NCI-H510A (cell line): ENCODE results near the gene UBE2E1.

Source experiments
- DNase-seq: peaks from one replicate; lab custom pipeline; 2025; lab: John Stamatoyannopoulos, UW

UBE2E1 gene

DNA sequence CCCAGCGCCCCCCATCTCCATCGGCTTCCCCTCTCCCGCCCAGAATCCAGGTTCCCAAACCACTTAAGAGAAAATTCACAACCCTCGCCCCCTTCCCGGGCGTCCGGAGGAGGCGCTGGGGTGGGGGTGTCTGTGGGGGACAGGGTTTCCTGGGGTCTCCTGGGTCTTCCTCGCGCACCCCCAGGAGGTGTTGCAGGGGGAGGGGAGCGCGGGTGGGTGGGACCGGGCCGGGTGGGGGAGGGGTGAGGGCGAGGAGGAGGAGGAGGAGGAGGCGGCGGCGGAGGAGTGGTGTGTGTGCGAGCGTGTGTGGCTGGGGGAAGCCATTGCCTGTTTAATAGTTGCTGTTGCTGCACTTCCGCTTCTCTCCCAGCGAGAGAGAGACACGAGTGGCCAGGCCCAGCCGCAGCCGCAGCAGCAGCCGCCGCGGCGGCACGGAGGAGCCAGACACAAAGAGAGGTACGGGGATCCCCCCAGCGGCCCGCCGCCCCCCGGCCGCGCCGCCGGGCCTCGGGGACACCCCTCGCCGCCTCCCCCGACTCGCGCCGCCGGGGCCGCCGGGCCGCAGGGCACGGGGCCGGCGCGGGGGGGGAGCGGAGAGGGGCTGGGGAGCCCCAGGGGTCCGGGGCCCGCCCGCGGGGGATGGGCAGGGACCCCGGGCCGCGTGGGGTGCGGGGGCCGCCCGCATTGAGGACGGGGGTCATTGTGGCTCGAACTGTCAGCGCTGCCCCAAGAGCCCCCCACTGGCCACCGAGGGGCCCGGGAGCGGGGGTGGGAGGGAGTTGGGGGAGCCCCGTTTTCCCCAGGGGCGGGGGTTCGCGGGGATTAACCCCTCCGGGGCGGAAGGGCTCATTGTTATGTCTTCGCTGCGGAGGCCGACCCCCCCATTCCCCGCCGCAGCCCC, at the start of gene UBE2E1:
Gene UBE2E1 (plus strand): TSS at position 323 of the 901 bp plus-strand sequence. CDS start 1,315 bp downstream, outside the sequence.
- no peak for DNase-seq

DNA sequence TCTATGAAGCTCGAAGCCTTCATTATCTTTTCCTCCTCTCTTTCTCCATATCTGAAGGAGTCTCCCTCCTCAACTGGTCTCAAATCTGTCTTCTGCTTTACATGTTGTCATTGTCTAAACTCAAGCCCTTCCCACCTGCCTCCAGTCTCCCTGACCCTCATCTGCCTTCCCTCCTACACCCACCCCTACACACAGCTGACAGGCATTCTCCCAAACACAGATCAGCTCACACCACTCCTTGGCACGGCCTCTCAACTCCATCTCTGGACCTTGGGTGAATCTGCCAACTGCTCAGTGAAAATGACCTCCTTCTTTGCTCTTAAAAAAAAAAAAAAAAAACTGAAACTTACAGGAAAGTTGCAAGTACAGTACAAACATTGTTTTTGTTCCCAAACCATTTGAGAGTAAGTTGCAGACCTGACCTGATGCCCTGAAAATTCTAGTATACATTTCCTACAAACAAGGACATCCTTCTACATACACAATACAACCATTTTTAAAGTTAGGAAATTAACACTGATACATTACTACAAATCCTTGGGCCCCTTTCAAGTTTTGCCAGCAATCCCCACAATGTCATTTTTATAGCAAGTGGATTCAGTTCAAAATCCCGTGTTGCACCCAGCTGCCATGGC, 49.4 kb upstream of the UBE2E1 start:
- no peak for DNase-seq

DNA sequence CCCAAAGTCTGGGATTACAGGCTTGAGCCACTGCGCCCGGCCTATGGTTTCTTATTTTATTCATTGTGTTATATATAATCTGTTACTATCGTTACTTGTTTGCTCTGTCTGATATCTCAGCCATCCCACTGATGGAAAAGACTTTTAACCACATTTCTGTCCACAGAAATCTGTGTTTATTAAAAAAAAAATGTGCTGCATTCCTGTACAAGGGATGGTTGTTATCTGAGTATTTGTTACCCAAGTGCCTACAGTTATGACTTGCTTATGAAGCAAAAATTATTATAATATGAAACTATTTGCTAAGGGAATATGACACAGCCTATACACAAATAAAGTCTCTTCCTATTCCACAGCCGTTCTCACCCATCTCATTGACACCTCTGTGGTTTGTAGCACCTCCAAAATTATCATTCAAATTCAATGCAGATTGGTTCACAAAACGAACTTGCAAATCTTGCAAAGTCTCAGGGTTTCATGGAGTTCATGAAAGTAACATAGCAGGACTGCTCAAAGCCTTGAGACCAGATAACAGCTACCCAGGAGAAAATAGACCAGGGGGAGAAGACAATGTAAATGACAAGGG, 47.4 kb upstream of the UBE2E1 start:
- no peak for DNase-seq

DNA sequence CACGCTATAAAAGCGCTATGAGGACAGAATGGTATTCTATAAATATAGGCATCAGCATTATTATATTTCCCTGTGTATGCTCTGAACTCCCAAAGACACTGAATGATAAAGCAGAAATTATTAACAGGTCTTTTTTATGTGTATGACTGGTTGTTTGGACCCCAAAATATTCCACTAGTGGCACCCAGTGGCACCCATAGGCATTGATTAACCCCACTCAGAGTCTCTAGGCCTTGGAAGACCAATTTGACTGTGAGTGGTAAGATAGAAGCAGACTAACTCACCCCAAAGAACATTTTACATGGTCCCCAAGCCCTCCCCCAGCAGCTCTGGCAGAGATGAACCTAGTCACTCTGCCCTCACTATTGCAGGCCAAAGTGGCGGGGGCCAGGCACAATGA, 45.4 kb upstream of the UBE2E1 start:
- no peak for DNase-seq

DNA sequence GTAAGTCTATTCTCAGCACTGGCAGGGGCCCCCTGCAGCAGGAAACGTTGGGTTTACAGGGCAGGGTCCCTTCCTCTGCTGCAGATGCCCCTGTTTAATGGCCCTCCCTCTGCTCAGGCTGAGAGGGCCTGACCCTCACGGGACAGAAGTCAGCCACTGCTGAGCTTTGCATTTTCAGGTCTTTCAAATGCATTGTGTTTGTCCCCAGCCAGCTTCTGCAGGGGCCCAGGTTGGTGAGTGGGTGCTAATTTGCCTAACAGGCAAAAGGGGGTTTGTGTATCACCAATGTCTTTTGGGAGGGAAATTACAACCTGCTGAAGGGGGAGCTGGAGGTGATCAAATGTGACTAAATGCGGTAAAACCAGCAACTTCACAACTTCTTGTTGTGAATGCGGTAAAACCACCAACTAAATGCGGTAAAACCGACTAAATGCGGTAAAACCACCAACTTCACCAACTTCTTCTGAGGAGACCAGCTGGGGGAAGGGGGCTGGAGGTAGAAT, 44.8 kb upstream of the UBE2E1 start:
- DNase-seq: no peak

DNA sequence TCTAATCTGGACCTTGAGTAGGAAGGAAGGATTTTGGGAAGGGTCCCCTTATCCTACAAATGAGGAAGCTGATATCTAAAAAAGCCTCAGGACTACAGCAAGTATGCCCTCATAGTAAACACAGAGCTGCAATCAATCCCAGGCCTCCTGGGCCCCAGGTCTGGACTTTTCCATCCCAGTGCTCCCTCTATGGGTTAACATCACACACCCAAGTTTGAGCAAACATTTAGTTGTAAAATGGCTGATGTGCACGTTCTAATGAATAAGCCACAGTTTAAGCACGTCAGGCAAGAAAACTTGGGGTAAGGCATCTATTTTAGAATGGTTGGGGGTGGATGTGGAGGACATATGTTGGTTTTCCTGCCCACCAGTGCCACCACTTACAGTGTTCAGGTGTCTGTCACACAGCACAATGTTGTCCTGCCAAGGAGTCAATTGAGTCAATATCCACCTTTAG, 44.3 kb upstream of the UBE2E1 start:
- no peak for DNase-seq

DNA sequence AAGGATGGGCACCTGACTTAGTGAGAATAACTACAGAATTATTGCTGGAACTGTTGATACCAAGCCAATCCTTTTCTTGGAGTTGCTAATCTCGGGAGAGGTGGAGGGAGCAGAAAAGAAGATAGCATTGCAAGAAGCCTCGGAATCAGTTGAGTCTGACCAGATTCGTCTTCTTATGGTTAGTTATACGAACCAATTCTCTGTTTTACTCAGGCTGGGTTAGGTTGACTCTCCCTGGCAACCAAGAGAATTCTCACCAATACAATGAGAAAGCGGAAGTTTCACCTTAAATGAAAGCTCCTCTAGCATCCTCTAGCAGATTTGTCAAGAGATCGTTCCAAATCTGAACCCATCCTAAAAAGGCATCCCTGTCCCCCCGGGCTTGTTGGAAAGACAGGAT, 43.5 kb upstream of the UBE2E1 start:
- no peak for DNase-seq

DNA sequence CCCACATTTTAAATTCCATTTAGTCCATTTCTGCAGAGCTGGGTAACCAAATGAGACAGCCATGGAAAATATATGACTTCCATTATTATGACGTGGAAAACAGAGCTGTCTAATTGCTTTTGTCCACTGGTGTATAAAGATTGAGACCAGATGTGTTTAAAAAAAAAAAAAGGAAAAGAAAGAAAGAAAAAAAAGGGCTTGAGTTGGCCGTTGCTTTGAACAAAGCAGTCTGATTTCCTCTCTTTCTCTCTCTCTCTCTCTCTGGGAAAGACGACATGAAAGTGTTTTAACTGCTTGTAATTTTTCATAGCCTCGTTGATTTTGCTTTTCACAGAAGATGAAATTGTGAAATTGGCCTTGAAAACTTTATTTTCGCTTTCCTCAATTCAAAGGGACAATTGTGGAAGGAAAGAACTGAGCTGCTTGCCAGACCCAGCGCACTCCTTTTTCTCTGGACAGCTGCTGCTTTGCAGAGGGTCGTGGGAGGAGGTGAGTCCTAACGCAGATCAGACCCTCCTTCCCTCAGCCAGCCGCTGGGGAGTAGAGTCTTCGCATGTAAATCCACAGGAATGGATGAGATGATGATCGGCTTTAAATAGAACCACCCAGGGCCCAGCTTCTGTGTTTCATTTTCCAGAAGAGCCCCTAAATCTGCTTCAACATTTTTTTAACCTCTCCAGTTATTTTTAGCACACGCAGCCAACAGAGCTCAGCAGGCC, 42.8 kb upstream of the UBE2E1 start:
- DNase-seq: no peak

DNA sequence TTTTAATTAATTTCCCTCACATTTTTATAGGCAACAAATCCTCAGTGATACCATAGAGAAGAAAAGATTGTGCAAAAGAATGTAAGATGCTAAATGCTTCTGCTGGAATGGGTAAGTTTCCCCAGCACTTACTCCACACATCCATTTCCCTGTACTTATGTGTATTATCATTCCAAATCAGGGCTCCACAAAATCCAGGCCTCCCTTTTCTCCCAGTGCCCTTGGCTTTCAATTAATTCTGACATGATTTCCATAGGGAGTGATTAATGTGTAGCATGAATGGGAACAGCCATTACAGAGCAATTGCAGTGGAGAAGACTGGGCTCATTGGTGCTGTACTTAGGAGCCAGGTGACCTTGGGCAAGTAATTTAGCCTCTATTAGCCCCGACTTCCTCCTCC, 41.3 kb upstream of the UBE2E1 start:
- DNase-seq: no peak

DNA sequence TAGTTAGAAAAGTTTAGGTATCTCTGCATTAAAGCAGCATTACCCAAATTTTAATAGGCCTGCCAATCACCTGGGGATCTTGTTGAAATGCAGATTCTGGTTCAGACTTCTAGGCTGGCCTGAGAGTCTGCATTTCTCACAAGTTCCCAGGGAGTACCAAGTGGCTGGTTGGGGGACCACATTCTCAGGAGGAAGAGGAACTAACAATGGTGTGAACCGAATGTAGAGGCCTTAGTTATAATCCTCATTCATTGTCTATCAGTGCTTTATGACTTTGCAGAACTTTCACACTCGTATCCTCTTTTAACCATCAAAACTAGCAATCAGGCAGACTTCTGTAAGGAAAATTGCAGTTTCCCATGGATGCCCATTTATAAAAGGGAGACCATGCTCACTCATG, 38.2 kb upstream of the UBE2E1 start:
- no peak for DNase-seq

DNA sequence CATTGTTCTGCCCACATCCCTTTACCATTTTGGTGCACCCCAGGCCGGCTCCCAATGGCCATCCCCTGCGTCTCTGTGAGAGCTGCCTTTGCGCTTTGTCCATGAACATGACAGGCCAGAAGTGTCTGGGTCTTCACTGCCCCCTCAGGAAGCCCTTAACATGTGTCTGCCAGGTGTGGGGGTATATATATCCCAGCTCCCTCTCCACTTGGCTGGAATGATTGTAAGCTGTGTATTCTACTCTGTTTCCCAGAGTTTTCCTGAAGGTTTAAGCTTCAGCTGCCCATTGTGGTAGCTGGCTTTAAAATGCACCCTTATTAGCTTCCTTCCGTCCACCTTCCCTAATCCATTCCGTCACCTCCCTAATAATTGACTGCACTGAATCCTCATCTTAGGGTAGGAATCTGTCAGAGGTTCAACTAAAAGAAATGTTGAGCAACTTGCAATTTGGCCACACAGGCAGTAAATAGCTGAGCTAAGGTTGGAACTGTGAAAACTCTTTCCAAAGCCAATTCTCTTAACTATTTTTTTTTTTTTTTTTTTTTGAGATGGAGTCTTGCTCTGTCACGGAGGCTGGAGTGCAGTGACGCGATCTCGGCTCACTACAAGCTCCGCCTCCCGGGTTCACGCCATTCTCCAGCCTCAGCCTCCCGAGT, 30.4 kb upstream of the UBE2E1 start:
- DNase-seq: no peak

DNA sequence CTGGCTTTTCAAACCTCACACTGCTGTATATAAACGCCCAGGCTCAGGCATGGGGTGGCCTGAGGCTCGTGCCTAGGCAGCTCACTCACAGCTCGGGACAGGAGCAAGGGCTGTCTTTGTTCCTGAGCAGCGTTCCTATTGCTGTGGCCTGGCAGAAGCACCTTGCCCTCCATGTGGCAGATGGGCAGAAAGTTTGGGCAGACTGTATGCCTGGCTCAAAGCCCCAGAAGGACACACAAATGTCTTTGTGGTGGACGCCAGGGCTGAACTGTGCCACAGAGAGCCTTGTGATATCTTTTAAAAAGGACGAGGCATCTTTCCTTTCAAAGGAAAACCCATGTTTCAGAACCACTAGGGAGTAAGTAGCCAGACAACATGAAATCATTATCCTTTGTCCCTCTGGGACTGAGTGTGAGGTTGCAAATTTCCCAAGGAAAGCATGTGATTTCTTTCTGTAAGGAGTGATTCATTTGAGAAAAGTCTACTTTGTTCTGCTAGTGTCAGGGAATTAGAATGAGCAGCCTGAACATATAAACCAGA, 29.3 kb upstream of the UBE2E1 start:
- DNase-seq: no peak

DNA sequence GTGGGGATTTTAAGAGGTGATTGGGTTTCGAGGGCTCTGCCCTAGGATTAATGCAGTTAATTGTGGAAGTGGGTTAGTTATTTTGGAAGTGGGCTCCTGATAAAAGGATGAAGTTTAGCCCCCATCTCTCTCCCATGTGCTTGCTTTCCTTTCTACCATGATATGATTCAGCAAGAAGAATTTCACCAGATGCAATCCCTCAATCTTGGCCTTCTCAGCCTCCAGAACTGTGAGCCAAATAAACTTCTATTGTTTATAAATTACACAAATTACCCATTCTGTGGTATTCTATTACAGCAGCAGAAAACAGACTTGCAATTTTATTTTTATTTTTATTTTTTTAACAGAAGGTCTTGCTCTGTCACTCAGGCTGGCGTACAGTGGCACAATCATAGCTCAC, 27.3 kb upstream of the UBE2E1 start:
- DNase-seq: no peak

DNA sequence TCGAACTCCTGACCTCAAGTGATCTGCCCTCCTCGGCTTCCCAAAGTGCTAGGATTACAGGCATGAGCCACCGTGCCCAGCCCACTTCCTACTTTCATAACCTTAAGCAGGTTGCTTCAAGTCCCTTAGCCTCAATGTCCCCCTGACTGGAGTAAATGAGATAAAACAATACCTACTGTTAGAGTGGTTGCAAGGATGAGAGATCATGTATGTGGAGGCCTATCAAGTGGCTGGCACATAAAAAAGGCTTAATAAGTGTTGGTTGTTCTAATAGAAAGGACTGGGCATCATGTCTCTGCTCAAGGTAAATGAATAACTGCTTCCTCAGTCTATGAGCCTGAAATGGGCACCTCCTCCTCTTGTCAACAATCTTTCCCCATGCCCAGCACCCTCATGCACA, 25.9 kb upstream of the UBE2E1 start:
- no peak for DNase-seq

DNA sequence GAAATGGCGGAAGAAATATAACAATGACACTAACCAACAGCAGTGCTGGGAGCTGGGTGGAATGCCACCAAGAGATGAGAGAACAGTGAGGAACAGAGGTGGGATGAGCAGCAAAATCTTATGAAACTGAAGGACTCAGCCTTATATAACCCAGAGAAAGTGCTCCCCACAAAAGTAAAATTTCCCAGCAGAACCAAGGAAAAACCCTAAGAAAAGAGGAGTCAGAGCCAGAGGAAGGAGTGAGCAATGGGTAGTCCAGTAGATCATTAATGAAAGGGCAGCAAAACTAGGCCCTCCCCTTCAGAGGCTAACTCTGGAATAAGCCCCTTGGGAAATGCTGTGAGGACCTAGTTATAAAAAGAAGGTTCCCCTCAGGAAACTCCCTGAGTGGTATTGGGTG, 24.7 kb upstream of the UBE2E1 start:
- DNase-seq: no peak

DNA sequence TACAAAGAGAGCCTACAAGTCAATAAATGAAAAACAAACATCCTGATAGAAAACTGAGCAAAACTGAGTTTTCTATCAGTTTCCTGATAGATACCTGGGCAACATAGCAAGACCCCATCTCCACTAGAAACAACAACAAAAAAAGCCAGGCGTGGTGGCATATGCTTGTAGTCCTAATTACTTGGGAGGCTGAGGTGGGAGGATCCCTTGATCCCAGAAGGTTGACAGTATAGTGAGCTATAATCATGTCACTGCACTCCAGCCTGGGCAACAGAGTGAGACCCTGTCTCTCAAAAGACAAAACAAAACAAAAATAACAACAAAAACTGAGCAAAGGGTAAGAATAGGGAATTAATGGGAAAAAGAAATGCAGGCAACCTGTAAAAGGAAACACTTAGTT, 23.9 kb upstream of the UBE2E1 start:
- DNase-seq: no peak

DNA sequence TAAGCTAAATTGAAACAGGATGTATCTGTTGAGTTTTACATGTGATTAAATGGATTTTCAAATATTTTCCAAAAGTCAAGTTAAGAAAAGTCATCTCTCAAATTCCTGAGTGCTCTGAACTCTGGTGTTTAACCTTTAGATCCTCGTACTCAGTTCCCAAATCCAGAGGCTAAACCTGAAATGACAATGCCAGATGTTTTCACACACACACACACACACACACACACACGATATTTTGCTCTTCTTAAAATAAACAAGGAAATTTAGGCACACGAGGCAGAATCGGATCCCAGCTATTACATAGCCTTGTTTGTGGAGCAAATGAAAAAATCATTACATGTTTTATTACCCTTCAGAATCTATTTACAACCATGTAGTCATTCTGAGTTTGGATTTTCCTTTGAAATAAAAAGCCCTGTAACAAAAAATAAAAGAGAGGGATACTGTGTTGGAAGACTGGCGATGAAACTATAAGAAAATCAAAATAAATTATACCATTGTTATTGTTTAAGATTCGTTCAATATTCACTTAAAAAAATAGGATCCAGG, 20.6 kb upstream of the UBE2E1 start:
- DNase-seq: no peak

DNA sequence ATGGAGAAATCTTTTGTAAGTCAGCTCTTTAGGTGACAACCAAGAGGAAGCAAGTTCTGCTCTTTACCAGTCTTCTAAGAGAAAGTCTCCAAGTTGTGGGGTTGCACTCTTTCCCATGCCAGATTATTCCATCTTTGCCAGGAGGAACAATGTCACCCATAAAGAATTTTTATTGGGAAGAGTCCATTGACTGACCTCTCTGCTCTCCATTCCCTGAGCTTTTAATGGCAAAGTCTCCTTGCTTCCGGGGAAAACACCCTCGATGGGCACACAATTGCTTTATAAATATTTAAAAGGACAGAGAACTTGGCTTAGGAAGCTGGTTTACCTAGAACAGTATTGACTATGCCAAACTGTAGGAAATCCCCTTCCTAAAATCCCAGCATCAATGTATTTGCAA, 19.9 kb upstream of the UBE2E1 start:
- DNase-seq: no peak

DNA sequence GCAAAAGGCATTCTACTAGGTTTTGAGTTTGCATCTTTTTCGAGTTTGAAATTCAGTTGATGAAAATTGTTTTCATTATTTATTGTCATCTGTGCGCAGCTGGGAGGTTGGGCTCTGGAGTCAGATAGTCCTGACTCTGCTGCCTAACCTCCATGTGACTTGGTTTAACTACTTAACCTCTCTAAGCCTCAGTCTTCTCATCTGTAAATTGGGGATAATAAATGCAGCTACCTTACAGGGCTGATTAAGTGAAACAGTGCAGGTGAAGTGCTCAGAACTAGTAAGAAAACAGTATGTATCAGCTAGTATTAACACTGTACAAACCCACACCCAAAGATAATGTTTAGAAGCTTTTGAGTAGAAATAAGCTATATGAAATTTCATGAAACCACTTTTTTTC, 14.1 kb upstream of the UBE2E1 start:
- no peak for DNase-seq

DNA sequence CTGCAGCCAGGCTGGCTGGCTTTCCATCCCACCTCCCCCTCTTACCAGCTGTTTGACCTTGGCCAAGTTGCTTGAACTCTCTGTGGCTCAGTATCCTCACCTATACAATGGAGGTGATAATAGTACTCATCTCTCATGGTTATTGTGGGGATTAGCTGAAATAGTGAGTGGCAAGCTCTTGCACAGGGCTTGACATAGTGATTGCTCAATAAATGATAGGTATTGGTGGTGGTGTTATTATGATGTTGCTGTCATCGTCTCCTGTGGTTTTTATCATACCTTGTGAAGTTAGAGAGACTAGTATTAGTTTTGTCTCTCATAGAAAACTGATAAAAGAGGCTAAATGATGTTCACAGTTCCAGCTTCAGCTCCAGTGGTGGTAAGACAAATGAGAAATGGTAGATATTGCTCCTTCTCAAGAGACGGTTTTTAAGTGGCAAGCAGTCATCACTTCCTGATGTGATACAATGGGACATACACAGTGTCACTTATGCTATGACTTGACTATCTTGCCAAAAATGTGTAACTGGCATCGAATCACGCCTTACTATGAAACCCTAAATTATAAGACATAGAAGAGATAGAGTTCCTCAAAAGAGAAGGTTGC, 12.1 kb upstream of the UBE2E1 start:
- DNase-seq: no peak

DNA sequence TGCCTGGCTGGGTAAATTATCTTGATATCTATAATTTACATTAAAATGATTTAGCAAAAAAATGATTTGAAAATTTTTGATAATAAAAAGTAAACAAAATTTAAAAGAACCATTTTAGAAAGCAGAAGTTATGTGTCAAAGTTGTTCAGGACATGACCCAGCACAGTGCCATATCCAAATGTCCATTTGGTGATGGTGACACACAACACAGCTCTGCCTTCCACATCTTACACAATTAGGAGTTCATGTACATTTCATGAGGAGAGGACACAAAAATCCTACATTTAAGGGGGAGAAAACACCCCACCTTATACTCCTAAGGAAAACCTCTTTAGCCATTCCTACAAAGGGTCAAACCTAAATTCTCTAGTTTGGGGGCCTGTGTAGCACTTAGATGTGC, 10.7 kb upstream of the UBE2E1 start:
- DNase-seq: no peak
